DMS79 treated with DMSO at 0.1 percent for 48 hours (cell line): ENCODE results near the gene FOXA2.

Experiments used
- DNase-seq: peaks from one replicate; lab custom pipeline; 2025; lab: John Stamatoyannopoulos, UW

The FOXA2 gene

DNA sequence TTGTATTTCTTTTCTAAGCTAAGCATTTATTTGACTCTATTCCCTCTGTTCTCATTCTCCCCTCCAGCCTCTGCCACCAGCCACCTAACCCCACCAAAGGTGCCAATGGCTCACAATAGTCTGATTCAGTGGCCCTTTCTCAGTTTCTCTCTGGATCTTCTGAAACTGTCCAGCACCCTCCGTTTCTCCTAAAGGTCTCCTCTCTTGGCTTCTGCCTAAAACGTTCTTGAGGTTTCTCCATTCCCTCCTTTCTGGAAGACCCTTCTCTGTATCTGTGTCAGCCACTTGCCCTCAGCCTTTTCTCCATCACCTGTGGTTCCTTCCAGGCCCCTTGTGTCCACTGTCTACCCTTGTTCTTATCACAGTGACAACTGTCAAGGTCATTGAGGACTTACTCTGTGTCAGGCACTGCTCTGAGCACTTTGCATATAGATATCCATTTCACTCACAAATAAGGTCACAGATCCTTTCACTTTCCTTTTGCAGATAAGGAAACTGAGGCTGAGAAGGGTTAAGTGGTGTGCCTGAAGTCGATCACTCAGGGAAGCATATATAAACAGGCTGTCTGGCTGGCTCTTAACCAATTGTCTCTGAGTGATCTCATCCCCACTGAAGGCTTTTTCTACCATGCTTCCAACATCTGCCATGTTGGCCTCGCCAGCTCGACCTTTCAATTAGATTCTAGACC is 48.1 kb downstream of the FOXA2 start:
- DNase-seq: no peak

DNA sequence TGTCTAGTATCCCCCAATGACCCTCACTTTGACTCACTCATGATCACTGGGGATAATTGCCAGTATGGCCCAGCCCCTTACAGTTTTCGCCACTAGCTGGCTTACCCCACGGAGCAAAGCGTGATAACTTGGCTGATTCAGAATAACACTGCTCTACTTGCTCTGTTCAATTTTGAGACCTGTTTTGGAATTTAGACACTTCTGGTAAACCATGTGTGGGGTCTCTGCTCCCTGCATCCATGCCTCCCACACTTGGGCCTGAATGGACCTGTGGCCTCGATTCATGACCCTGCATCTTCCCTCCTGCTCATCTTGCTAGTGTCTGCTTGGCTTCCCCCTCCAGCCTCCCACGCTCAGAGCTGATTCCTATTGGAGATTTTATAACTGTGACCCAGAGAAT is 48.9 kb downstream of the FOXA2 start:
- no peak for DNase-seq

DNA sequence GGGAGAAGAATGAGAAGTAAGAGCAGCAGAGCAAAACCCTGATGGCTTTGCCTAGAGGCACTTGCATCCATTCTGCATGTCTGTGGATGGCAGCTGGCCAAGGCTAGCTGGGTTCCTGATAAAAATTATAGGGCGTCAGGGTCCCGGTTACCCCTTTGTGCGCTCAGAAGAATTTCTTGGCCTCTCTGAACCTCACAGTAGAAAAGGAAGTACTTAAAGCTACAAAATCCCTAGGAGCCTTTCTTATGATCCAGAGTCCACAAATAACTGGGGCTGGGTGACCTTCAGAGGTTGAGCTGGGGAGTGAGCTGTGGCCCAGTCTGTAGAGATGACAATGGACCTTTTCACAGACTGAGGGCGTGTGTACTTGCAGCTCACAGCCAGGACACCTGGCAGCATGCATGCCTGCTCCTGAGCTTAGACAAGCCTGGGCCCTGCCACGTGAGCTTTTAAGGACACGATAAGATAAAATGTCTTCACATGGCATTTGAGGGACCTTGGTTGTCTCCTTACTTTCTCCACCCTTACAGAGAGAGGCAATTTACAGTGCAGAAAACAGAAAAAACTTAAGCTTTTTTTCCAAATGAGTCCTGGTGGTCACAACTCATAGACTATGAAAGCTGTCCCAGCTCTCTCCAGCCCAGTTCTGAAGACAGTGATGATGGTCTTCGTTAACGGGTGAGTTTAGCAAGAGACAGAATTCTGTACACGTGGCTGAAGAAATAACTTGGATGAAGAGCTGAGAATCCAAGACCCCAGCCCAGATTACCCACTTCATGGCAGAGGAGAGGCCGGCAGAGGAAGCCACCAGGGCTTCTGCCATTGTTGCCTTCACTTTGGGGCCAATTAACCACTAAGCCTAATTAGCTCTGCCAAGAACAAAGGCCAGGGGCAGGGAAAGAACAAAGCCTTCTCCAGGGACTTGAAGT is 50.3 kb downstream of the FOXA2 start:
- no peak for DNase-seq

DNA sequence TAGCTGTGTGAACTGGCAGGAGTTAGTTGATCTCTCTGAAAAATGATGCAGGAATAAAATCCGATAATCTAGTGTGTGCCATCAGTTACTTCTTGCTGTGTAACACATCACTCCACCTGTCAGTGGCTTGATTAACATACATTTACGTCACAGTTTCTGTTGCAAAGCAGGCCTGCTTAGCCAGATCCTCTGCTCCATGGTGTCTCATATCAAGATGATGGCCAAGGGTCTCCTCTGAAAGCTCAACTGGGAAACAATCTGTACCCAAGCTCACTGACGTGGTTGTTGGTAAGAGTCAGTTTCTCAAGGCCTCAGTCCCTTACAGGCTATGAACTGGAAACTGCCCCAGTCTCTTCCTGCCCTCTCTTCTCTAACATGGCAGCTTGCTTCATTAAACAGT is 51.8 kb downstream of the FOXA2 start:
- no peak for DNase-seq

GRCh38 chr20:22531756-22532155 is 52.6 kb downstream of the FOXA2 start:
- no peak for DNase-seq

- DNase-seq: no peak
Measured at GRCh38 chr20:22531056-22531615, 53.2 kb downstream of the FOXA2 start.
